Astrocyte of the spinal cord (primary cell): ENCODE measurements around the gene SIPA1L3.

Experiments
- DNase-seq: peaks from one replicate; pipeline ENCODE4 v3.0.0; 2011; ENCODE audit warnings: low read depth, low spot score
- H3K4me3 ChIP-seq: 2 replicates; pipeline ENCODE4 v1.5.1; 2011; ENCODE audit warnings: low read depth, mild to moderate bottlenecking, low read length, moderate library complexity
- CTCF ChIP-seq: IDR thresholded peaks from 2 replicates; pipeline ENCODE4 v1.5.1; 2012; ENCODE audit warnings: low read depth, mild to moderate bottlenecking, low read length, inconsistent platforms
- in situ Hi-C: cut with HindIII; loops from 2 replicates; pipeline ENCODE4 v1.10.0; 2017; ENCODE audit warnings: low sequenced_read_pairs

Gene SIPA1L3

GRCh38 chr19:38190793-38191192 lies 283.8 kb downstream of the SIPA1L3 start:
- no peak overlapping the region for H3K4me3 ChIP-seq
- in situ Hi-C loops: no loop called here
- TF ChIP-seq CTCF: no peak
- no peak for DNase-seq

DNA sequence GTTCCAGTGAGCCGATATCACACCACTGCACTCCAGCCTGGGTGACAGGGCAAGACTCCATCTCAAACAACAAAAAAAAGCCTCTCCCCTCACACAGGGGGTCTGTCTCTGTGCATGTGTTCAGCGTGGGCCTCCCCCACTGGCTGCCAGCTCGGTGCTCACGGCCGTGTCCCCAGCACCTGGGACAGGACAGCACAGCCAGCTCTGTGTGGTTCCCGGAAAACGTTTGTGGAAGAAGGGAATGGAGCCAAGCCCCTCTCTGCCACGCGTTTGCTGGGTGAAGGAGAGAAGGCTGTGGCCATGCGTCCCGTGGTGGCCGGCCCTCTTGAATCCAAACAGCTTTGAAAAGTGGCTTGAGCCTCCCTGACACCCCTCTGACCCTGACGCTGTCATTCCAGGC lies 284.7 kb downstream of the SIPA1L3 start:
- no peak for DNase-seq
- TF ChIP-seq CTCF: no peak
- no peak overlapping the region for H3K4me3 ChIP-seq
- in situ Hi-C loops: no loop called here

- TF ChIP-seq CTCF: no peak
- in situ Hi-C loops: no loop called here
- no peak overlapping the region for H3K4me3 ChIP-seq
- DNase-seq: no peak
These were observed 286.4 kb downstream of the SIPA1L3 start for GRCh38 chr19:38193445-38193844.

GRCh38 chr19:38194061-38194701 lies 287.2 kb downstream of the SIPA1L3 start:
- no peak overlapping the region for H3K4me3 ChIP-seq
- in situ Hi-C loops: no loop called here
- no peak for TF ChIP-seq CTCF
- DNase-seq: no peak

- in situ Hi-C loops: no loop called here
- TF ChIP-seq CTCF: no peak
- H3K4me3 ChIP-seq: no peak overlapping the region
- no peak for DNase-seq
These were observed 288.2 kb downstream of the SIPA1L3 start for GRCh38 chr19:38195237-38195636.

DNA sequence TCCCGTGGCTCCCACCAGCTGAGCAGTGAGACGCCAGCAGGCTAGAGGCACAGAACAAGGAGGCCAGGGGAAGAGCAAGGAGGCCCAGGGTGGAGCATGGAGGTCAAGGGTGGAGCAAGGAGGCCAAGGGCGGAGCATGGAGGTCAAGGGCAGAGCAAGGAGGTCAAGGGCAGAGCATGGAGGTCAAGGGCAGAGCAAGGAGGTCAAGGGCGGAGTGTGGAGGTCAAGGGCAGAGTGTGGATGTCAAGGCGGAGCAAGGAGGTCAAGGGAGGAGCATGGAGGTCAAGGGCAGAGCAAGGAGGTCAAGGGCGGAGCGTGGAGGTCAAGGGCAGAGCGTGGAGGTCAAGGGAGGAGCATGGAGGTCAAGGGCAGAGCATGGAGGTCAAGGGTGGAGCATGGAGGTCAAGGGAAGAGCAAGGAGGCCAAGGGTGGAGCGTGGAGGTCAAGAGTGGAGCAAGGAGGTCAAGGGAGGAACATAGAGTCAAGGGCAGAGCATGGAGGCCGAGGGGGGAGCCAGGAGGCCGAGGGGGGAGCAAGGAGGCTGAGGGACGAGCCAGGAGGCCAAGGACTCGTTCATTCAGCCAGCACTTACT lies 289.3 kb downstream of the SIPA1L3 start:
- in situ Hi-C loops: no loop called here
- H3K4me3 ChIP-seq: no peak overlapping the region
- DNase-seq: no peak
- no peak for TF ChIP-seq CTCF
